Measurements from ENCODE around the gene ARHGEF39.
"Not testable (repeated sequence)": the region's sequence is repeated elsewhere in the genome, so short reads cannot be mapped to it uniquely, and the experiment has no call there.

Gene ARHGEF39

DNA sequence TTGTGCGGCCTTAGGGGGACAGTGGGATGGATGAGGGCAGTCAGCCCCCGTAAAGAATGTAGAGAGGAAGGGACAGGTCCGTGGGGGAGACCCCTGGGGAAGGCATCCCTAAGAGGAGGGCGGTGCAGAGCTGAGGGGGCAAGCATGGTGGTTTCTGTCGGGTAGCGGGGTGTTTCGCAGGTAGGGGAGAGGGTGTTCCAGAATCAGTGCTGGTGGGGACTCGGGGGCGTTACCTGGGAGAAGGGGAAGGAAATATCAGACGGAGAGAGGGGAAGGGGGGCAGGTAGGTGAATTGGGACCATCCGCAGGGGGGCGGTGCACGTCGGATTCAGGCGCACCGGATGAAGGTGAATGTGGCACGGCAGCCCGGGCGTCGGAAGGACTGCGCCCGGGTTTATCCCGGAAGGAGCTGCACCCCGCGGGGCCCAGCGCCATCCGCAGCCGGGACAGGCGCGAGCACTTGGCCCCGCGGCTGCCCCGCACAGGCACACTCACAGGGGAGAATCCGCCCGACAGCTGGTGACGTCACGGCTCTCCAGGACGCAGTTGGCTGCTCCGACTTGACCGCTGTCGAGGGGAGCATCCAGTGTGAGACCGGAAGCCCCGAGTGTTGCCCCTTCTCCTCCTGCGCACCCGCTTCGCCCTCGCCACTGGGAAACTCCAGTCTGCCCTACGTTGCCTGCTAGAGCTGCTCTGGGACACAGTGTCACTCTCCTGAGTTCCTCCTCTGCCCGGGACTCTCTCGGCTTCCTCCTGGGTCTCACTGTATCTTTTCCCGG lies 48.1 kb downstream of the ARHGEF39 start:
- no peak for FAIRE-seq

DNA sequence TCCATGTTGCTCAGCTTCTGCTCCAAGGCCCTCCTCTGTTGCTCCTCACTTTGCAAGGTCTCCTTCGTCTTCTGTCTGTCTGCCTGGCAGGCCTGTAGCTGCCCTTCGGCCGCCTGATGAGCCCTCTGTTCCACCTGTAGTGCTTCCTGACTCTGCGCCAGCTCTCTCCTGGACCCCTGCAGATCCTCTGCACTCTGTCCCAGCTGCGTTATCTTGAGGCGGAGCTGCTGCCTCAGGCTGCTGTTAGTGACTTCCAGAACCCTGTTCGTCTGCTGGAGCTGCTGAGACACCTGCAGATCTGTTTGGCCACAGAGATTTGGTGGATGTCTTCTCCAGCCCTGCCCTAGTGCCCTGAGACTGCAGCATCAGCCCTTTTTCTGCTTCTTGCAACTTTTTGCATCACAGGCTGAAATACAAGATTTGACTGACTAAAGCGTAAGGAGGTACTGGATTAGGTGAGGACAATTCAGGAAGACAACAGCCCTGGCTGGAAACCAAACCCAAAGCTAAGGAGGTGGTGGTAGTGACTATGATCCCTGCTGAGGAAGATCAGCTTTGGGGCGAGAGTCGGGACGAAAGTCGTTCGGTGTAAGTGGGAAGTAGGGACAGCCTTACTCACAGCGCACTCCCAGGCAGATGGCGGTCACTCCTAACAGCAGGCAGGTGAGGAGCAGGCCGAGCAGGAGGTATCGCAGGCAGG lies 48.9 kb downstream of the ARHGEF39 start:
- no peak for FAIRE-seq

DNA sequence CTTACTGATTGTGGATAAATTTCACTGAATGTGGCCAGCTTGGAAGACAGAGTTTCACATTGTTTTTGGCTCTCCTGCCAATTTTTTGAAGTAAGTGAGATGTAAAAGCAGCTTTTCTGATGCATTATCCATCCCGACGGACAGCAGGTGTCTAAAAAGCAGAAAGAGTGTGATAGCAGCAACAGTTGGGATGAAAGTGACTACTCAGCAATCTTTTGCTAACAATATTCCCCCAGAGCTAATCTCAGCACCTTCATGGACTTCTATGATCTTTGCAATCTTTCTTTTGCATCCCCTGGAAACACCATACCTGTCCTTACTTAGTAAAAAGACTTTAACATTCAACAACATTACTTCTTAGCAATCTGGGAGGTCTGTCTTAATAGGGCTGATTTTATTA lies 52.2 kb downstream of the ARHGEF39 start:
- FAIRE-seq = no peak

DNA sequence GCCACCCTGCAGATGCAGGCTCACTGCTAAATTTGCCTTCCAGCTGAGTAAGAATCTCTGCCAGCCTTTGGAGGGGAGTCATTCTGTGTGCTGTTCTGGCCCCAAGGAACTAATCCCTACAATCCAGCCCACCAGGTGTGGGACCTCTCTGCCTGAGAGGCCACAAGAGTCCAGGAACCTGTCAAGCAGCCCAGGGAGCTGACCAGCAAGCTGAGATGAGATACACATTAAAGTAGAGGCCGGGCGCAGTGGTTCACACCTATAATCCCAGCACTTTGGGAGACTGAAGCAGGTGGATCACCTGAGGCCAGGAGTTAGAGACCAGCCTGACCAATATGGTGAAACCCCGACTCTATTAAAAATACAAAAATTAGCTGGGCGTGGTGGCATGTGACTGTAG lies 52.9 kb downstream of the ARHGEF39 start:
- not testable (repeated sequence) for FAIRE-seq

DNA sequence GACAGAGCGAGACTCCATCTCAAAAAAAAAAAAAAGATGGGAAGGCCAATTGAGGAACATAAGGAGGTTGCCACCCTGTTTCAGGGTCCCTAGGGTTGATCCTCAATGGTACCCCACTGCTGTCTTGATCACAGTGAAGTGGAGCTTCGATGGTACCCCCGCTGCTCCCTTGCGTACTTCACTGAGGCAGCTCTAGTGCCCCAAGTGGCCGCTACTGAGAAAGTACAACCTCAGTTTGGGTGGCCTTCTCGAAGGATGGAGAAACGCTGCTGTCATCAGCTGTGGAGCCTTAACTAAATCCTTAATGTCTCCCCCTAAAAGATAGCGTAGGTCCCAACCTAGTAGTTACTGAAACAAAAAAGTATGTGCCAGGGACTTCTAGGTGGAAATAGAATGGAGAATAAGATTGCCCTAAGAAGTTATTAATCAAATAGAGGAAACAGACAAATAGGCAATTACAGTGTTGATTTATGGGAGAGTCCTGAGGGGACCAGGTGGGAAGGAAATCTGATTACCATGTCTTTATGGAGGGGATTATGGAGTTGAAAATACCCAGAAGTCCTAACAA lies 53.7 kb downstream of the ARHGEF39 start:
- no peak for FAIRE-seq

DNA sequence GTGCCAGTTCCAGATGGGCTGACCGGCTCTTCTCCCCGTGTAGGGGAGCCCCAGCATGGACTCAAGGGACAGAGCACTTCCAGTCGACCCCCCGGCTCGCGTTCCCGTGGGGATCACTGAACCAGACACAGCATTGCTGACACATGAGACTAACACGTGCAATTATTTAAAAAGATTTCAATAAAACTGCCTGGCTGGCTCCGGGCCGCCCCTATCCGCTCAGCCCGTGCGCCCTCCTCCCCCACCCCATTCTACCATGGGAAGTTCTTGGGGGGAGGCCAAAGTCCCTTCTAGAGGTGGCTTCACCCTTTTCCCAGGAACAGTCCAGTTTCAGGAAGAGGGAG lies 55.2 kb downstream of the ARHGEF39 start:
- no peak for FAIRE-seq

All from endometrium (tissue), 2 donors.